Measurements from ENCODE around the gene CRYAB.

Gene CRYAB

GRCh38 chr11:111937461-111937769 is 25.8 kb upstream of the CRYAB start:
- H3K9me3 ChIP-seq (ENCODE audit: insufficient read depth, low read depth, low read length) = peaks cover 2% of the 10 kb centered on the region
- H2BK12ac ChIP-seq (ENCODE audit: low read length) = no peak overlapping the region
- H3K4me3 ChIP-seq (ENCODE audit: low read depth, low read length) = peak overlapping the region; percentile 95
- no peaks in the 10 kb centered on the region for H3K27me3 ChIP-seq (ENCODE audit: insufficient read depth, low read length)
- peak overlapping the region; percentile 96 for H3K4me2 ChIP-seq (ENCODE audit: low read length)
- H3K23ac ChIP-seq (ENCODE audit: low read length) = no peak overlapping the region
- no peak for DNase-seq
- no peak overlapping the region for H3K27ac ChIP-seq (ENCODE audit: low read depth, low read length)
- no peak overlapping the region for H4K91ac ChIP-seq (ENCODE audit: low read depth, low read length)
- H3K36me3 ChIP-seq (ENCODE audit: control insufficient read depth in 1 of 2, insufficient read depth in 2 of 2, low read length in 2 of 2) = no peaks in the 10 kb centered on the region
- peaks cover 8 to 11% of the 10 kb centered on the region in 2 experiments for H3K4me1 ChIP-seq (ENCODE audit: control insufficient read depth in 1 of 2, insufficient read depth in 2 of 2, low read length in 2 of 2)
- peak overlapping the region; percentile 94 for H2AFZ ChIP-seq (ENCODE audit: insufficient read depth, low read length, poor library complexity)
- no peak overlapping the region for H3K18ac ChIP-seq (ENCODE audit: low read length)
- H3K9ac ChIP-seq (ENCODE audit: low read length) = no peak overlapping the region
- H2AK5ac ChIP-seq (ENCODE audit: low read length) = no peak overlapping the region
- no CpG with 5 or more reads among the region's 9 CpGs for WGBS (ENCODE audit: extremely low coverage, insufficient coverage, insufficient read length)
- peaks cover 2% of the 10 kb centered on the region for H3K79me2 ChIP-seq (ENCODE audit: control insufficient read depth, insufficient read depth, low read length, poor library complexity)
- H3K79me1 ChIP-seq (ENCODE audit: low read length) = peaks cover 2% of the 10 kb centered on the region
- no peak overlapping the region for H3K14ac ChIP-seq (ENCODE audit: low read length)
- H3K4ac ChIP-seq (ENCODE audit: low read depth, low read length) = no peak overlapping the region
- H2BK5ac ChIP-seq (ENCODE audit: low read depth, low read length, poor library complexity) = no peak overlapping the region
- H4K12ac ChIP-seq (ENCODE audit: low read depth, low read length) = no peak overlapping the region
- H2BK120ac ChIP-seq (ENCODE audit: insufficient read depth, low read length, poor library complexity) = no peak overlapping the region
- H4K8ac ChIP-seq (ENCODE audit: low read depth, low read length) = peak overlapping the region; percentile 2

DNA sequence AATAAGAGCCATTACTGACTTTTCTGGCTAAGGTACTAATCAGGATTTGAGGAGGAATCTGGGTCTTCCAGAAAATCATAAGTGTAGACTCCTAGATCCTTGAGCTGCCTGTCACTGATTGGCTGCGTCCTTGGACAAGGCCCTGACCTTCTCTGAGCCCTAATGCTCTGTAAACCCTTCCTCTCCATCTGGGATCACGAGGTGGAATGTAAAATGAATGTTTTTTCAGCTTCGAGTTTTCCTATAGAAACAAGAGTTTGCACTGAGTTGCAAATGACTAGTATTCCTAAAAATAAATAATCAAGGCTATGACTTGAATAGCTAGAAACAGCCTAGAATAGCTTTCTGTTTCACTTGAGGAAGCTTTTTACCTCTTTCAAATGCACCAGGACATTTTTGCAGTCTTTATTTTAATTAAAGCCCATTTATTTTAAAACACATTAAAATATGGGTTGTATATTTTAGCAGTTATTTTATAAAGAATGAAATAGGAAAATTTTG is 24.5 kb upstream of the CRYAB start:
- Histone ChIP-seq H4K12ac (ENCODE audit: low read depth, low read length) (no peak overlapping the region), H3K9me3 (ENCODE audit: insufficient read depth, low read depth, low read length) (peaks cover 2% of the 10 kb centered on the region), H3K14ac (ENCODE audit: low read length) (no peak overlapping the region), H3K23ac (ENCODE audit: low read length) (no peak overlapping the region), H3K4me1 (ENCODE audit: control insufficient read depth in 1 of 2, insufficient read depth in 2 of 2, low read length in 2 of 2) (peaks cover 8 to 11% of the 10 kb centered on the region in 2 experiments), H3K79me1 (ENCODE audit: low read length) (peaks cover 2% of the 10 kb centered on the region), H3K9ac (ENCODE audit: low read length) (no peak overlapping the region), H2AFZ (ENCODE audit: insufficient read depth, low read length, poor library complexity) (no peak overlapping the region), H3K4me3 (ENCODE audit: low read depth, low read length) (no peak overlapping the region), H2AK5ac (ENCODE audit: low read length) (no peak overlapping the region), H2BK12ac (ENCODE audit: low read length) (no peak overlapping the region), H3K36me3 (ENCODE audit: control insufficient read depth in 1 of 2, insufficient read depth in 2 of 2, low read length in 2 of 2) (no peaks in the 10 kb centered on the region), H2BK5ac (ENCODE audit: low read depth, low read length, poor library complexity) (no peak overlapping the region), H2BK120ac (ENCODE audit: insufficient read depth, low read length, poor library complexity) (no peak overlapping the region), H3K27ac (ENCODE audit: low read depth, low read length) (no peak overlapping the region), H4K91ac (ENCODE audit: low read depth, low read length) (no peak overlapping the region), H4K8ac (ENCODE audit: low read depth, low read length) (no peak overlapping the region), H3K79me2 (ENCODE audit: control insufficient read depth, insufficient read depth, low read length, poor library complexity) (peaks cover 2% of the 10 kb centered on the region), H3K27me3 (ENCODE audit: insufficient read depth, low read length) (no peaks in the 10 kb centered on the region), H3K4ac (ENCODE audit: low read depth, low read length) (no peak overlapping the region), H3K4me2 (ENCODE audit: low read length) (no peak overlapping the region), H3K18ac (ENCODE audit: low read length) (no peak overlapping the region)
- WGBS (ENCODE audit: extremely low coverage, insufficient coverage, insufficient read length) = no CpG with 5 or more reads among the region's 3 CpGs
- DNase-seq = no peak

- peak in 1 of 2 donors; percentile 42 for DNase-seq
These were observed 23.9 kb upstream of the CRYAB start for GRCh38 chr11:111935317-111936039.

DNA sequence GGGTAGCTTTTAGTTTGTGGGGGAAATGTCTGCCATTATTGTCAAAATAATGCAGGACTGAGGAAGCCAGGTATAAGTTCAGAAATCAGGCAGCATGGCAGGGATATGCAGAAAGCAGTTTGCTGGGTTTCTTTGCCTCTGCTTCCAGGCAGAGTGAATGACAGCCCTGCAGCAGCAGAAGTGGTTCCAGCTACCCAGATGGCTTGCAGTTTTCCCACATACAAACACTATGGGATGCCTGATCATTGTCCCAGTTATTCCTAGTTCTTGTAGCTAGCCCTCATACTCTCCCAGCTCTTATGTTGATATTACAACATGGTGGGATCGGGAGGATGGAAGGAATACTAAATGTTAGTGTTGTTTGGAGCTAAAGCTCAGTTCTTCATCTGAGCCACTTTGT is 22.7 kb upstream of the CRYAB start:
- no peak overlapping the region for H3K14ac ChIP-seq (ENCODE audit: low read length)
- no peak overlapping the region for H2BK120ac ChIP-seq (ENCODE audit: insufficient read depth, low read length, poor library complexity)
- H4K91ac ChIP-seq (ENCODE audit: low read depth, low read length) = no peak overlapping the region
- H3K36me3 ChIP-seq (ENCODE audit: control insufficient read depth in 1 of 2, insufficient read depth in 2 of 2, low read length in 2 of 2) = no peaks in the 10 kb centered on the region
- no peak overlapping the region for H2AK5ac ChIP-seq (ENCODE audit: low read length)
- no peak overlapping the region for H3K4me2 ChIP-seq (ENCODE audit: low read length)
- peaks cover 8 to 10% of the 10 kb centered on the region in 2 experiments for H3K4me1 ChIP-seq (ENCODE audit: control insufficient read depth in 1 of 2, insufficient read depth in 2 of 2, low read length in 2 of 2)
- H3K23ac ChIP-seq (ENCODE audit: low read length) = no peak overlapping the region
- no peak overlapping the region for H4K12ac ChIP-seq (ENCODE audit: low read depth, low read length)
- no peaks in the 10 kb centered on the region for H3K27me3 ChIP-seq (ENCODE audit: insufficient read depth, low read length)
- no peak overlapping the region for H4K8ac ChIP-seq (ENCODE audit: low read depth, low read length)
- H3K9ac ChIP-seq (ENCODE audit: low read length) = no peak overlapping the region
- H3K18ac ChIP-seq (ENCODE audit: low read length) = no peak overlapping the region
- H2BK12ac ChIP-seq (ENCODE audit: low read length) = no peak overlapping the region
- no peak overlapping the region for H3K27ac ChIP-seq (ENCODE audit: low read depth, low read length)
- whole genome bisulfite sequencing (ENCODE audit: extremely low coverage, insufficient coverage, insufficient read length) = no CpG with 5 or more reads among the region's 1 CpG
- H3K4ac ChIP-seq (ENCODE audit: low read depth, low read length) = no peak overlapping the region
- peaks cover 2% of the 10 kb centered on the region for H3K9me3 ChIP-seq (ENCODE audit: insufficient read depth, low read depth, low read length)
- peaks cover 2% of the 10 kb centered on the region for H3K79me2 ChIP-seq (ENCODE audit: control insufficient read depth, insufficient read depth, low read length, poor library complexity)
- no peak overlapping the region for H2AFZ ChIP-seq (ENCODE audit: insufficient read depth, low read length, poor library complexity)
- DNase-seq = no peak
- no peak overlapping the region for H3K4me3 ChIP-seq (ENCODE audit: low read depth, low read length)
- peaks cover 2% of the 10 kb centered on the region for H3K79me1 ChIP-seq (ENCODE audit: low read length)
- H2BK5ac ChIP-seq (ENCODE audit: low read depth, low read length, poor library complexity) = no peak overlapping the region

More at GRCh38 chr11:111935317-111936039, 23.9 kb upstream of the CRYAB start:
- Histone ChIP-seq H3K4me1 (ENCODE audit: control insufficient read depth in 1 of 2, insufficient read depth in 2 of 2, low read length in 2 of 2) (peaks cover 8 to 11% of the 10 kb centered on the region in 2 experiments), H3K23ac (ENCODE audit: low read length) (no peak overlapping the region), H2AK5ac (ENCODE audit: low read length) (no peak overlapping the region), H4K91ac (ENCODE audit: low read depth, low read length) (peak overlapping the region; percentile 67), H3K79me2 (ENCODE audit: control insufficient read depth, insufficient read depth, low read length, poor library complexity) (peaks cover 2% of the 10 kb centered on the region), H3K14ac (ENCODE audit: low read length) (peak overlapping the region; percentile 34), H2BK5ac (ENCODE audit: low read depth, low read length, poor library complexity) (peak overlapping the region; percentile 51), H3K18ac (ENCODE audit: low read length) (no peak overlapping the region), H3K4me3 (ENCODE audit: low read depth, low read length) (no peak overlapping the region), H3K27ac (ENCODE audit: low read depth, low read length) (no peak overlapping the region), H2BK120ac (ENCODE audit: insufficient read depth, low read length, poor library complexity) (no peak overlapping the region), H4K12ac (ENCODE audit: low read depth, low read length) (no peak overlapping the region), H3K4ac (ENCODE audit: low read depth, low read length) (no peak overlapping the region), H3K9ac (ENCODE audit: low read length) (no peak overlapping the region), H3K27me3 (ENCODE audit: insufficient read depth, low read length) (no peaks in the 10 kb centered on the region), H3K4me2 (ENCODE audit: low read length) (no peak overlapping the region), H3K9me3 (ENCODE audit: insufficient read depth, low read depth, low read length) (peaks cover 2% of the 10 kb centered on the region), H3K79me1 (ENCODE audit: low read length) (peaks cover 2% of the 10 kb centered on the region), H2BK12ac (ENCODE audit: low read length) (peak overlapping the region; percentile 56), H4K8ac (ENCODE audit: low read depth, low read length) (no peak overlapping the region), H2AFZ (ENCODE audit: insufficient read depth, low read length, poor library complexity) (no peak overlapping the region), H3K36me3 (ENCODE audit: control insufficient read depth in 1 of 2, insufficient read depth in 2 of 2, low read length in 2 of 2) (no peaks in the 10 kb centered on the region)
- WGBS (ENCODE audit: extremely low coverage, insufficient coverage, insufficient read length) = no CpG with 5 or more reads among the region's 4 CpGs

All from trophoblast cell (in vitro differentiated cells and primary cell).